Heart left ventricle (tissue), 13 donors: ENCODE measurements around the gene TNS3.

Source experiments
- CTCF ChIP-seq, 12 donors: fragments of 200-600 bp; sonication (generic) in 4 of 12; IDR thresholded peaks; one replicate each; pipeline versions ENCODE4 v1.5.0 to v1.8.0; 2018 to 2022; ENCODE audit warnings: antibody characterized with exemption in 12 of 12, mild to moderate bottlenecking in 5 of 12
- POLR2A ChIP-seq, 2 donors: fragments of 450-650 bp; IDR thresholded peaks; one replicate each; pipeline ENCODE4 v1.6.1; 2017; ENCODE audit warnings: antibody characterized with exemption in 2 of 2, mild to moderate bottlenecking in 2 of 2, moderate library complexity in 2 of 2
- donor health status: ischemic (EF 13 %, LVEDD 7.1; RV severe dilation, severe dysfunction).
- donor health status: DM: no; HTN: yes; CAD: no.
- donor health status: DM: no; HTN: no; CAD: no.
- donor health status: ischemic (EF 25% LVEDD 6.9; RV normal size, moderate dysfunction).
- donor health status: ischemic (EF 25% LVEDD 5.7; RV mildly dilated, moderate dysfunction).
- donor health status: ischemic (EF 35%, LVEDD 5.7; RV mildly dilated, moderate dysfunction).
- donor health status: nonischemic (EF 11% LVEDD 7.7; RV severe dilation, severe dysfunction).
- donor health status: DM: yes; HTN: yes; CAD: no.
- donor health status: PGD.
- donor health status: ischemic (EF 29% LVEDD 5.4; RV normal size, mild dysfunction).
- donor health status: nonischemic (EF 23%, LVEDD 6.1; RV moderate dilation, normal function).

- TF ChIP-seq CTCF (IDR thresholded peaks at IDR 0.05) (no peak), POLR2A (IDR thresholded peaks at IDR 0.05) (no peak)
Measured at GRCh38 chr7:47360301-47360900, 221.5 kb downstream of the TNS3 start.
